WTC11 (cell line): Measurements from ENCODE around the gene RPP14.

Experiments used
- CTCF ChIP-seq: fragments of 200-600 bp; IDR thresholded peaks from 2 replicates; pipeline ENCODE4 v1.8.0; 2022; ENCODE audit warnings: antibody characterized with exemption
- IRF1 ChIP-seq: sonication (generic); formaldehyde crosslinking; IDR thresholded peaks from 2 replicates; pipeline ENCODE4 v1.8.0; 2023; ENCODE audit warnings: missing genetic modification reagents

GRCh38 chr3:58357402-58357801 is 51.4 kb downstream of the RPP14 start:
- TF ChIP-seq CTCF (no peak), IRF1 (CRISPR knock-in tag) (no peak)
